Measurements from ENCODE around the gene ADGRV1.

DNA sequence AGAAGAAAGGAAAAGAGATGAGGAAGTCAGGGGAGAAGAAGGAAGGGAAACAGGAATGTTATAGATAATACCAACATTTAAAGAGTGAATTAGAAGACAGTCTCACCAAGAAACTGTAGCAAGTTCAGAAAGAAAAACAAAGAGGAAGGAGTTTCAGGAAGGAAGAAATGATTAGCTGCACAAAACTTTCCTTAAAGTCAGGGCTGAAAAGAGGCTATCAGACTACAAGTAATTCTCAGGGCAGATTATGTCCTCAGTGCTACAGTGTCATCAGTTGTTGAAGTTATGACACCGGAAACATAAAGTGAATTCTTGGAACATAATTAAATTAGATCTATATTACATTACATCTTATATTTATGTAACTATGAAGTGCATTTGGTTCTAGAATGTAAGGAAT lies 597.6 kb downstream of the ADGRV1 start:
- TF ChIP-seq, protein P1, sequence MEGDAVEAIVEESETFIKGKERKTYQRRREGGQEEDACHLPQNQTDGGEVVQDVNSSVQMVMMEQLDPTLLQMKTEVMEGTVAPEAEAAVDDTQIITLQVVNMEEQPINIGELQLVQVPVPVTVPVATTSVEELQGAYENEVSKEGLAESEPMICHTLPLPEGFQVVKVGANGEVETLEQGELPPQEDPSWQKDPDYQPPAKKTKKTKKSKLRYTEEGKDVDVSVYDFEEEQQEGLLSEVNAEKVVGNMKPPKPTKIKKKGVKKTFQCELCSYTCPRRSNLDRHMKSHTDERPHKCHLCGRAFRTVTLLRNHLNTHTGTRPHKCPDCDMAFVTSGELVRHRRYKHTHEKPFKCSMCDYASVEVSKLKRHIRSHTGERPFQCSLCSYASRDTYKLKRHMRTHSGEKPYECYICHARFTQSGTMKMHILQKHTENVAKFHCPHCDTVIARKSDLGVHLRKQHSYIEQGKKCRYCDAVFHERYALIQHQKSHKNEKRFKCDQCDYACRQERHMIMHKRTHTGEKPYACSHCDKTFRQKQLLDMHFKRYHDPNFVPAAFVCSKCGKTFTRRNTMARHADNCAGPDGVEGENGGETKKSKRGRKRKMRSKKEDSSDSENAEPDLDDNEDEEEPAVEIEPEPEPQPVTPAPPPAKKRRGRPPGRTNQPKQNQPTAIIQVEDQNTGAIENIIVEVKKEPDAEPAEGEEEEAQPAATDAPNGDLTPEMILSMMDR (IDR thresholded peaks at IDR 0.05), result no peak
- TF ChIP-seq POLR2A (IDR thresholded peaks at IDR 0.05), result no peak
- TF ChIP-seq POLR2AphosphoS5 (IDR thresholded peaks at IDR 0.05), result no peak
